A172 (cell line): Measurements from ENCODE around the gene B3GNT2. TPM values are rescaled to one million over a fixed set of nuclear protein-coding genes. Genes with fewer than 3 reads are reported as not detected.
"Not testable (repeated sequence)": the region's sequence is repeated elsewhere in the genome, so short reads cannot be mapped to it uniquely, and the experiment has no call there.

ENCODE experiments used
- DNase-seq: peaks from one replicate; pipeline ENCODE4 v3.0.0-alpha.2; 2015; ENCODE audit warnings: low spot score
- total RNA-seq: library from RNA; depleted of rRNA; stranded (reverse); fragments of >200 nt; shearing (Covaris generic); gene quantifications from 2 replicates; pipeline ENCODE4 v1.2.3, GENCODE V29; 2014

B3GNT2 gene
- total RNA-seq, 1 experiment from 2014 or later = 42.0 TPM

GRCh38 chr2:62184512-62185230 is 11.2 kb upstream of the B3GNT2 start:
- no peak for DNase-seq

- DNase-seq = no peak
These were observed 10.3 kb upstream of the B3GNT2 start for GRCh38 chr2:62185475-62186155.

- DNase-seq = no peak
These were observed 9.6 kb upstream of the B3GNT2 start for GRCh38 chr2:62186156-62186905.

GRCh38 chr2:62187246-62187645 is 8.7 kb upstream of the B3GNT2 start:
- no peak for DNase-seq

GRCh38 chr2:62188416-62188815 is 7.5 kb upstream of the B3GNT2 start:
- no peak for DNase-seq

- DNase-seq = no peak
These were observed 6.7 kb upstream of the B3GNT2 start for GRCh38 chr2:62189196-62189595.

GRCh38 chr2:62192811-62193210 is 3.1 kb upstream of the B3GNT2 start:
- no peak for DNase-seq

- no peak for DNase-seq
These were observed 1.1 kb upstream of the B3GNT2 start for GRCh38 chr2:62194558-62195420.

GRCh38 chr2:62196278-62196901 is 475 bp downstream of the B3GNT2 start:
- peak; percentile 30 for DNase-seq

- DNase-seq = peak; percentile 13
These were observed 1.4 kb downstream of the B3GNT2 start for GRCh38 chr2:62197011-62197924.

- DNase-seq = no peak
These were observed 2.2 kb downstream of the B3GNT2 start for GRCh38 chr2:62197925-62198633.

- not testable (repeated sequence) for DNase-seq
These were observed 2.9 kb downstream of the B3GNT2 start for GRCh38 chr2:62198854-62199253.

- DNase-seq = no peak
These were observed 3.6 kb downstream of the B3GNT2 start for GRCh38 chr2:62199392-62200125.

GRCh38 chr2:62200291-62200841 is 4.5 kb downstream of the B3GNT2 start:
- no peak for DNase-seq

- DNase-seq = no peak
These were observed 5.0 kb downstream of the B3GNT2 start for GRCh38 chr2:62200868-62201267.

- no peak for DNase-seq
These were observed 5.4 kb downstream of the B3GNT2 start for GRCh38 chr2:62201307-62201706.

- no peak for DNase-seq
These were observed 6.3 kb downstream of the B3GNT2 start for GRCh38 chr2:62202019-62202722.

GRCh38 chr2:62202729-62203128 is 6.8 kb downstream of the B3GNT2 start:
- DNase-seq = no peak
